Rectal smooth muscle tissue (tissue), 1 donor: Measurements from ENCODE around the gene HSFX1.
"Not testable (repeated sequence)": the region's sequence is repeated elsewhere in the genome, so short reads cannot be mapped to it uniquely, and the experiment has no call there.

Experiments
- H3K27ac ChIP-seq: one replicate; pipeline ENCODE4 v1.7.0; 2013; ENCODE audit warnings: low read depth, low read length, inconsistent platforms
- H3K27me3 ChIP-seq: one replicate; pipeline ENCODE4 v1.7.0; 2013; ENCODE audit warnings: low read length; ENCODE audit not compliant: control insufficient read depth, insufficient read depth
- H3K36me3 ChIP-seq: one replicate; pipeline ENCODE4 v1.7.0; 2013; ENCODE audit warnings: low read length; ENCODE audit not compliant: control insufficient read depth, insufficient read depth
- H3K4me1 ChIP-seq: one replicate; pipeline ENCODE4 v1.7.0; 2013; ENCODE audit warnings: low read length; ENCODE audit not compliant: control insufficient read depth, insufficient read depth
- H3K4me3 ChIP-seq: one replicate; pipeline ENCODE4 v1.7.0; 2013; ENCODE audit warnings: low read length
- H3K9ac ChIP-seq: one replicate; pipeline ENCODE4 v1.7.0; 2013; ENCODE audit warnings: low read length

Gene HSFX1

DNA sequence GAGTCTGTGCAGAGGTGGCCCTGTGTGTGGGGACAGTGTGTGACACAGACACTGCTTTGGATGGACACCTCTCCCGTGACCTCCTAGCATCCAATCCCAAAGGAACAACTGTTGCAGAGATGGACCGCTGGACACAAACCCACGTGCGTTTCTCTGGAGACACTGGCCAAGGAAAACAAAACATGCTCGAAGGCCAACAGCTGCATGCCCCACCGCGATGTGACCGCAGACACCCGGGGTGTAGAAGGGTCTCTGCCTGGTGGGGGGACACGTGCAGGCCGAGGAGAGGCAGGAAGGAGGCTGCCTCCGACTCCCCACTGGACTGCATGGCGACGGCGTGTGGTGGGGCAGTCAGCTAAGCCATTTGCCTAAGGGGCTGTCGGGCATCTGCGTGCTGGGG is at the start of gene HSFX1:
Gene HSFX1, plus strand, starts transcription at position 301 of the 400 bp plus-strand sequence. CDS start 614 bp downstream, outside the sequence.
- not testable (repeated sequence) for H3K4me1 ChIP-seq, H3K9ac ChIP-seq, H3K27ac ChIP-seq, H3K36me3 ChIP-seq, H3K4me3 ChIP-seq, H3K27me3 ChIP-seq

- H3K27ac ChIP-seq, H3K36me3 ChIP-seq, H3K4me3 ChIP-seq, H3K4me1 ChIP-seq, H3K27me3 ChIP-seq, H3K9ac ChIP-seq: not testable (repeated sequence)
Observed at GRCh38 chrX:149727308-149727707, 46.6 kb upstream of the HSFX1 start.

DNA sequence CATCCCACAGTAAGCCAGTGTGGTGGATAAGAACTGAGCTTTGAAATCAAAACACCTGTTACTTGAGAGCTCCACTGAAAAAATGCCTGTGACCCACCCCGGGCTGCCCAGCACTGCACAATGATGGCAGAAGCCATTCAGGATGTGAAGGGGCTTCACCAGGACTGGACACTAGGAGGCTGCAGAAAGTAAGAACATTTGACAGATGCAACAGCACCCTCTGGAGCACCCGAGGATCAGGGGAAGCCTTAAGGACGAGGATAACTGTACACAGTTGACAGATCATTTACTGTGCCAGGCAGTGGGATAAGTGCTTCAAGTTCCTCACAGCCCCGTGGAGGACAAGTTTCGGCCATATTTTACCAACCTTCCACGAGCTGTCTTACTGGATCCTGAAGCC is 31.6 kb upstream of the HSFX1 start:
- not testable (repeated sequence) for H3K27me3 ChIP-seq, H3K36me3 ChIP-seq, H3K9ac ChIP-seq, H3K4me1 ChIP-seq, H3K27ac ChIP-seq, H3K4me3 ChIP-seq

DNA sequence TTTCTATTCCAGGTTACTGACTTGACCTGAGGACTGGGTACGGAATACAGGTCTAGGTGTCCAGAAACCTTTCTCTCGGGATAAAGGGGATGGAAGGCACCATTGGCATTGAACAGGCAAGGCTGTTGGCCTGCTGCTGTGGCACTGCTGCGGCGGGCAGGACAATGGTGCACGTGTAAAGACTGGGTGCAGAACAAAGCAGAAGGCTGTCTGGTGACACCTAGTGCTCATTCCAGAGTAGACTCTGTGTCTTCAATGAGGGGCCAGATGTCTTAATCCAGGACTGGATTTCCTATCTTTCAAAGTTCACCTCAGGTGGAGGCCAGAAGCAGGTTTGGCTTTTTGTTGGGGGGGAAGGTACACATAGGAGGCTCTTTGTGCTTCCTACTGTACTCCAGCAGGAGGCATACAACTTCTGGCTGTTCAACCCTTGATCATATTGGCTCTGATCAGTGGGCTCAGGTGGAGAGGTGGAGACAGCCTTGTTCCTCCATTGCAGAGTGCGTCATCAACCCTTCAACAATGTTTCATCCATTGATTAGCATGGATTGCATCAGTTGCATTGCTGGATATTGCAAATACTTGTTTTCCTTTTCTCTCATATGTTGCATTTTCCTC is 27.4 kb upstream of the HSFX1 start:
- not testable (repeated sequence) for H3K27ac ChIP-seq, H3K4me1 ChIP-seq, H3K9ac ChIP-seq, H3K36me3 ChIP-seq, H3K4me3 ChIP-seq, H3K27me3 ChIP-seq

DNA sequence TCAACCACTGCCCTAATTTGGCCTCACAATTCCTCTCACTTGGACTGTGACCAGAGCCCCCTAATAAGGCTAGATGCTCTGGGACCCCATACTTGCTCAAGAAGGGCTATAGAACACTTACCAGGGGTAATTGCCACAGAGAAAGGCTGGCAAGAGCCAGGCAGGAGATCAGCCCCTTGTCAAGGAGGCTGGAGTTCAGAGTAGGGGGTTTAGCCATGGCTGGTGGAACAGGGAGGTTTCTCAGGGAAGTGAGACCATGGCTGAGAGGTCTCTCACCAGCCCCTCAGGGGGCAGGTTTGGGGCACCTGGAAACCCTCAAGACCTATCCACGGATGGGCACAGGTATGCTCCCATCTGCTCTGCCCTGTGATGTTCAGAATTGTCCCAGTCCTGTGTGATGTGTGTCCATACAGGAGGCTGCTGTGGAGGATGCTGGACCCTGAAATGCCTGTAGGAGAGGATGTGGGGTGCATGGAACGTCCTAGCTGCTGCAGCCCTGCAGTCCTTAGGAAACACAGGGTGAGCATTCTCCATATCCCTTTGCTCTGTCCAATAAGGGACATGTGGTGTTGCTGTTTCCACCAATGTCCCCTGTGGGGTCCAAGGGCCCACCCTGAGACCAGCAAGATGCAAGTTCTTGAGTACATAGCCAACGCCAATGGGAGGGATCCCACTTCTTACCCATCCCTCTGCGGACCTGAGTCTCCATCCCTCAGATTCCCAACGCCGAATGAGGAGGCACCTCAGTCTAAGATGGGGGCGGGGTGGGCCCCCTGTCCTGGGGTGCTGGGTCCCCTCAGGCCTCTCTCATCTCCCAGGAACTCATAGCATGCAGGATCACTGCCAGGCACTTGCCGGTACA is 16.4 kb upstream of the HSFX1 start:
- Histone ChIP-seq H3K4me3 (no peak overlapping the region), H3K27ac (no peak overlapping the region), H3K9ac (no peak overlapping the region), H3K36me3 (no peaks in the 10 kb centered on the region), H3K27me3 (peaks cover 3% of the 10 kb centered on the region), H3K4me1 (no peaks in the 10 kb centered on the region)

DNA sequence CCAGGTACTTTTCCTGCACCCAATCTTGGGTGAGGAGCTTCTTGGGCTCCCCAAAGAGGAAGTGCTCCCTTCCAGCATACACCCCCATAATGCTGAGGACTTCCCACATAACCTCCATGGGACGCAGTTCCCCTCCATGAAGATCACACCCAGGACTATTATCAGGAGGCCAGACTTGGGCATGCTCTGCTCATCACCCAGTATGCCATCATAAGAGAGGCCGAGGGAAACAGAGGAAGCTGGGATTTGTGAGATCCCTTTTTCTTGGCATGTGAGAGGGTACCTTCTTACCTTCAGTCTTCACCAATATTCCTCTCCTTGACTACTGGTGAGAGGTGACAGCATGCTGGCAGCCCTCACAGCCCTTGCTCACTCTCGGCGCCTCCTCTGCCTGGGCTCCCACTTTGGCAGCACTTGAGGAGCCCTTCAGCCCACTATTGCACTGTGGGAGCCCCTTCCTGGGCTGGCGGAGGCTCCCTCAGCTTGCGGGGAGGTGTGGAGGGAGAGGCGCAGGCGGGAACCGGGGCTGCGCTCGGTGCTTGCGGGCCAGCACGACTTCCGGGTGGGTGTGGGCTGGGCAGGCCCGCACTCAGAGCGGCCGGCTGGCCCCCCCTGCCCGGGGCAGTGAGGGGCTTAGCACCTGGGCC is 15.7 kb upstream of the HSFX1 start:
- no peak overlapping the region for H3K9ac ChIP-seq
- H3K4me1 ChIP-seq: no peaks in the 10 kb centered on the region
- peaks cover 3% of the 10 kb centered on the region for H3K27me3 ChIP-seq
- no peak overlapping the region for H3K27ac ChIP-seq
- H3K36me3 ChIP-seq: no peaks in the 10 kb centered on the region
- H3K4me3 ChIP-seq: no peak overlapping the region

DNA sequence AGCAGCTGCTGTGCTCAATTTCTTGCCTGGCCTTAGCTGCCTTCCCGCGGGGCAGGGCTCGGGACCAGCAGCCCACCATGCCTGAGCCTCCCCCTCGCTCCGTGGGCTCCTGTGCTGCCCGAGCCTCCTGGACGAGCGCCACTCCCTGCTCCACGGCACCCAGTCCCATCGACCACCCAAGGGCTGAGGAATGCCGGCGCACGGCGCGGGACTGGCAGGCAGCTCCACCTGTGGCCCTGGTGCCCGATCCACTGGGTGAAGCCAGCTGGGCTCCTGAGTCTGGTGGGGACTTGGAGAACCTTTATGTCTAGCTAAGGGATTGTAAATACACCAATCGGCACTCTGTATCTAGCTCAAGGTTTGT is 15.2 kb upstream of the HSFX1 start:
- not testable (repeated sequence) for H3K27ac ChIP-seq, H3K36me3 ChIP-seq, H3K9ac ChIP-seq, H3K4me1 ChIP-seq, H3K4me3 ChIP-seq, H3K27me3 ChIP-seq

DNA sequence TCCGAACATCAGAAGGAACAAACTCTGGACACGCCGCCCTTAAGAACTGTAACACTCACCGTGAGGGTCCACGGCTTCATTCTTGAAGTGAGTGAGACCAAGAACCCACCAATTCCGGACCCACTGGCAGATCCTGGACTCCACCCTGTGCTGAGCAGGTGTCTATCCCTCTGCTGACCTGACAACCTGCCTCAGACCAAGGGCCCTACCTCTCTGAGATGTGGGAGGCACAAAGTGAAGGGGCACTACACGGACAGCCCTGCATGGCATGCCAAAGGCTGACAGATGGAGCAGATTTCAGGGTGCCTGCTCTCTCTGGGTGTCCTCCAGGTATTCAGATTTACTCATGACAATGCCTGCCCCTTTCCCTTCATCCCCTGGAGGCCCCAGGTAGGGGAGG is 14.0 kb upstream of the HSFX1 start:
- Histone ChIP-seq H3K4me1 (no peaks in the 10 kb centered on the region), H3K4me3 (no peak overlapping the region), H3K27ac (no peak overlapping the region), H3K36me3 (no peaks in the 10 kb centered on the region), H3K27me3 (peaks cover 3% of the 10 kb centered on the region), H3K9ac (no peak overlapping the region)

- Histone ChIP-seq H3K27ac (no peak overlapping the region), H3K36me3 (no peaks in the 10 kb centered on the region), H3K4me1 (no peaks in the 10 kb centered on the region), H3K27me3 (peaks cover 3% of the 10 kb centered on the region), H3K4me3 (no peak overlapping the region), H3K9ac (no peak overlapping the region)
Observed at GRCh38 chrX:149760965-149761364, 12.9 kb upstream of the HSFX1 start.

- not testable (repeated sequence) for H3K27me3 ChIP-seq, H3K4me1 ChIP-seq, H3K4me3 ChIP-seq, H3K9ac ChIP-seq, H3K27ac ChIP-seq, H3K36me3 ChIP-seq
Observed at GRCh38 chrX:149761858-149762674, 11.8 kb upstream of the HSFX1 start.

GRCh38 chrX:149762696-149763614 is 10.9 kb upstream of the HSFX1 start:
- H3K36me3 ChIP-seq: no peaks in the 10 kb centered on the region
- no peaks in the 10 kb centered on the region for H3K27me3 ChIP-seq
- no peak overlapping the region for H3K27ac ChIP-seq
- no peak overlapping the region for H3K9ac ChIP-seq
- no peaks in the 10 kb centered on the region for H3K4me1 ChIP-seq
- H3K4me3 ChIP-seq: no peak overlapping the region
